DND-41 (cell line): ENCODE measurements around the gene RELL1.

Experiments used
- ATAC-seq: fragments of 200-7000 bp; cut with Tn5 transposase; 3 replicates; pipeline ENCODE4 v1.9.1; 2021; ENCODE audit warnings: low read depth; ENCODE audit not compliant: insufficient read depth
- DNase-seq: peaks from one replicate; pipeline ENCODE4 v3.0.0-alpha.2; 2020
- H2AFZ ChIP-seq: 2 replicates; pipeline ENCODE4 v1.6.0; 2012; ENCODE audit warnings: low read depth, low read length
- H3K27ac ChIP-seq: 2 replicates; pipeline ENCODE4 v1.5.1; 2012; ENCODE audit warnings: low read length, inconsistent platforms
- H3K27me3 ChIP-seq: fragments of 200-600 bp; sonication (generic); 2 replicates; pipeline ENCODE4 v1.6.0; 2012; ENCODE audit warnings: low read length, mild to moderate bottlenecking, inconsistent platforms; ENCODE audit not compliant: insufficient read depth, poor library complexity
- H3K36me3 ChIP-seq: 2 replicates; pipeline ENCODE4 v1.5.1; 2012; ENCODE audit warnings: low read length, inconsistent platforms; ENCODE audit not compliant: insufficient read depth
- H3K4me1 ChIP-seq: 2 replicates; pipeline ENCODE4 v1.5.1; 2012; ENCODE audit warnings: mild to moderate bottlenecking, low read length; ENCODE audit not compliant: insufficient read depth
- H3K4me2 ChIP-seq: 2 replicates; pipeline ENCODE4 v1.6.0; 2012; ENCODE audit warnings: mild to moderate bottlenecking, moderate library complexity, low read length, inconsistent platforms; ENCODE audit not compliant: insufficient read depth
- H3K4me3 ChIP-seq, 2 experiments: fragments of 200-600 bp in 1 of 2; shearing (Covaris generic) in 1 of 2; 2 replicates each; pipeline ENCODE4 v1.5.1; 2012 to 2016; ENCODE audit warnings: inconsistent platforms in 2 of 2, low read length in 2 of 2, mild to moderate bottlenecking in 2 of 2, low read depth in 1 of 2, moderate library complexity in 1 of 2
- H3K79me2 ChIP-seq: 2 replicates; pipeline ENCODE4 v1.6.0; 2012; ENCODE audit warnings: low read length, inconsistent platforms; ENCODE audit not compliant: insufficient read depth
- H3K9ac ChIP-seq: 2 replicates; pipeline ENCODE4 v1.6.0; 2012; ENCODE audit warnings: low read depth, mild to moderate bottlenecking, inconsistent platforms, low read length, moderate library complexity
- H3K9me3 ChIP-seq: 2 replicates; pipeline ENCODE4 v1.5.1; 2012; ENCODE audit warnings: low read length, moderate library complexity, mild to moderate bottlenecking, inconsistent platforms; ENCODE audit not compliant: insufficient read depth, severe bottlenecking
- H4K20me1 ChIP-seq: 2 replicates; pipeline ENCODE4 v1.6.0; 2012; ENCODE audit warnings: low read length; ENCODE audit not compliant: insufficient read depth
- EZH2 ChIP-seq: IDR thresholded peaks from 3 replicates; pipeline ENCODE4 v1.6.1; 2012; ENCODE audit warnings: borderline replicate concordance, low read depth, mild to moderate bottlenecking, moderate library complexity, low read length, inconsistent platforms; ENCODE audit not compliant: severe bottlenecking
- TF ChIP-seq, protein P1 (sequence below): IDR thresholded peaks from 2 replicates; pipeline ENCODE4 v1.5.1; 2012; ENCODE audit warnings: borderline replicate concordance, low read length, moderate library complexity, mild to moderate bottlenecking; ENCODE audit not compliant: poor library complexity, severe bottlenecking; ENCODE audit errors: extremely low read depth

Gene RELL1

GRCh38 chr4:37584071-37584470, 102.1 kb downstream of the RELL1 start:
- H3K9me3 ChIP-seq = no peaks in the 10 kb centered on the region
- no peaks in the 10 kb centered on the region for H3K27me3 ChIP-seq
- H4K20me1 ChIP-seq = no peaks in the 10 kb centered on the region
- H3K79me2 ChIP-seq = no peaks in the 10 kb centered on the region
- TF ChIP-seq EZH2 = no peak
- no peak overlapping the region for H3K9ac ChIP-seq
- no peaks in the 10 kb centered on the region for H3K4me1 ChIP-seq
- H3K27ac ChIP-seq = no peak overlapping the region
- H3K4me2 ChIP-seq = no peak overlapping the region
- H3K4me3 ChIP-seq = no peak overlapping the region
- DNase-seq (no peak), ATAC-seq (no peak)
- H3K36me3 ChIP-seq = no peaks in the 10 kb centered on the region
- no peak overlapping the region for H2AFZ ChIP-seq

DNA sequence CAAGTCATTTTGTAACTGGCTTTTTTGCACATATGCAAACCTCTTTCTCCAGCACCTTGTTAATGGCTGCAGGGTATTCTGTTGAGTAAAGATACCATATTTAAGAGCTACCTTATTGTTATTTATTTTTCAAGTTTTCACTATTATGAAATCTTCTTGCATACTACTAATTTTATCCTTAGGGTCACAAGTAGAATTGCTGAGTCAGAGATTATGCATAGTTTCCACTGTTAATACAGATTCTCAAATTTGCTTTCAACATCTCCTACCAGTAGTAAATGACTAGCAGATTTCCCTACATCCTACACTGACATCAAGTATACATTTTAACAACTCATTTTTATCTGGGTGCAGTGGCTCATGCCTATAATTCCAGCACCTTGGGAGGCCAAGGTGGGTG, 112.6 kb downstream of the RELL1 start:
- Histone ChIP-seq H3K36me3 (no peaks in the 10 kb centered on the region), H2AFZ (no peak overlapping the region), H3K27me3 (no peaks in the 10 kb centered on the region), H3K4me1 (no peaks in the 10 kb centered on the region), H3K9me3 (no peaks in the 10 kb centered on the region), H3K79me2 (no peaks in the 10 kb centered on the region), H3K9ac (no peak overlapping the region), H4K20me1 (no peaks in the 10 kb centered on the region), H3K4me2 (no peak overlapping the region), H3K27ac (no peak overlapping the region), H3K4me3 (no peak overlapping the region)
- DNase-seq (no peak), ATAC-seq (no peak)
- TF ChIP-seq, protein P1, sequence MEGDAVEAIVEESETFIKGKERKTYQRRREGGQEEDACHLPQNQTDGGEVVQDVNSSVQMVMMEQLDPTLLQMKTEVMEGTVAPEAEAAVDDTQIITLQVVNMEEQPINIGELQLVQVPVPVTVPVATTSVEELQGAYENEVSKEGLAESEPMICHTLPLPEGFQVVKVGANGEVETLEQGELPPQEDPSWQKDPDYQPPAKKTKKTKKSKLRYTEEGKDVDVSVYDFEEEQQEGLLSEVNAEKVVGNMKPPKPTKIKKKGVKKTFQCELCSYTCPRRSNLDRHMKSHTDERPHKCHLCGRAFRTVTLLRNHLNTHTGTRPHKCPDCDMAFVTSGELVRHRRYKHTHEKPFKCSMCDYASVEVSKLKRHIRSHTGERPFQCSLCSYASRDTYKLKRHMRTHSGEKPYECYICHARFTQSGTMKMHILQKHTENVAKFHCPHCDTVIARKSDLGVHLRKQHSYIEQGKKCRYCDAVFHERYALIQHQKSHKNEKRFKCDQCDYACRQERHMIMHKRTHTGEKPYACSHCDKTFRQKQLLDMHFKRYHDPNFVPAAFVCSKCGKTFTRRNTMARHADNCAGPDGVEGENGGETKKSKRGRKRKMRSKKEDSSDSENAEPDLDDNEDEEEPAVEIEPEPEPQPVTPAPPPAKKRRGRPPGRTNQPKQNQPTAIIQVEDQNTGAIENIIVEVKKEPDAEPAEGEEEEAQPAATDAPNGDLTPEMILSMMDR = no peak
- TF ChIP-seq EZH2 = no peak

DNA sequence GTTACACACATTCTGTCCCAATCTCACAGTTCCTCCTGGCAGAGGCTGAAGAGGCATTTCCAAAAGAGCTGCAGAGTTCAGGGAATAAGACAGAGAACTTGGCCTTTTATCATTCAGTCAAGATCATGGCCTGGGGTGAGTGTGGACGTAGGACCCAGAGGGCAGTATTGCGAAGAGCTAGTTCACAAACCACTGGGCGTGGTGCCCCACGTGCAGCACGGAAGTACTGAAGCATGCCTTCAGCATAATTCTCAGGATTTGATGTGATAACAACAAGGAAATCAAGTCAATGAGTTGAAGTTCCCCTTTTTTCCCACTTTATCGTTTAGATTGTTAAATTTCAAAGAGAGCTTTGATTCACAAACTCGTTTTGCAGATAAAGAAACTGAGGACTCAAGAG, 117.7 kb downstream of the RELL1 start:
- no peaks in the 10 kb centered on the region for H3K27me3 ChIP-seq
- H3K79me2 ChIP-seq = no peaks in the 10 kb centered on the region
- no peak overlapping the region for H2AFZ ChIP-seq
- ATAC-seq = no peak
- no peak overlapping the region for H3K4me2 ChIP-seq
- no peak overlapping the region for H3K9ac ChIP-seq
- no peak overlapping the region for H3K4me3 ChIP-seq
- DNase-seq = no peak
- H3K27ac ChIP-seq = no peak overlapping the region
- H3K9me3 ChIP-seq = no peaks in the 10 kb centered on the region
- TF ChIP-seq, protein P1 = no peak
- TF ChIP-seq EZH2 = no peak
- H3K4me1 ChIP-seq = no peaks in the 10 kb centered on the region
- no peaks in the 10 kb centered on the region for H3K36me3 ChIP-seq
- H4K20me1 ChIP-seq = no peaks in the 10 kb centered on the region

DNA sequence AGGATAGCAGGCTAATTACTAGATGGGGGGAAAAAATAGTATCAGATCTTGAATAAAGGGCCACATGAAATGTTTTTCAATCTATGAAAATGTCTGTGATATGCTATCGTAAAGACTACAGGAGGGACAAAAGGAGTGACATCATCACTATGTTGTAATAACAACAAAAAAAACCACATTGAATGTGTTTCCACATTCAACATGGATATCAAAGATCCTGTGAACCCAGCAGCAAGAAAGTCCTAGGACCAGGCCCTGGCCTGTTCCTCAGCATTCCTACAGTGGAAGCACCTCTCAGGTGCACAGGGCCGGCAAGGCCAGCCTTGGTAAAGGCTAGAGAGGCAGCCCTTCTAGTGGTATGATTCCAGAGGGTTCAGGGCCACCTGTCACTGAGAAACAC, 118.3 kb downstream of the RELL1 start:
- no peak overlapping the region for H3K4me2 ChIP-seq
- ATAC-seq (no peak), DNase-seq (no peak)
- TF ChIP-seq, protein P1 = no peak
- TF ChIP-seq EZH2 = no peak
- H3K4me3 ChIP-seq = no peak overlapping the region
- H2AFZ ChIP-seq = no peak overlapping the region
- no peak overlapping the region for H3K9ac ChIP-seq
- H3K79me2 ChIP-seq = no peaks in the 10 kb centered on the region
- H3K9me3 ChIP-seq = no peaks in the 10 kb centered on the region
- no peak overlapping the region for H3K27ac ChIP-seq
- H4K20me1 ChIP-seq = no peaks in the 10 kb centered on the region
- H3K36me3 ChIP-seq = no peaks in the 10 kb centered on the region
- no peaks in the 10 kb centered on the region for H3K4me1 ChIP-seq
- H3K27me3 ChIP-seq = no peaks in the 10 kb centered on the region
